WERI-Rb-1 (cell line): ENCODE measurements around the gene ATRN.
A peak's percentile ranks its signal among the peaks of the same experiment; 100 is the strongest.

Experiments
- DNase-seq: peaks from one replicate; pipeline ENCODE4 v3.0.0-alpha.2; 2020
- H3K27ac ChIP-seq: fragments of 250-450 bp; sonication (Bioruptor Pico); 2 replicates; pipeline ENCODE4 v1.5.1; 2020; ENCODE audit warnings: mild to moderate bottlenecking, moderate library complexity
- H3K27me3 ChIP-seq: fragments of 250-450 bp; sonication (Bioruptor Pico); 2 replicates; pipeline ENCODE4 v1.5.1; 2021; ENCODE audit warnings: mild to moderate bottlenecking, low read depth, moderate library complexity; ENCODE audit not compliant: insufficient read depth, severe bottlenecking
- H3K36me3 ChIP-seq: fragments of 250-450 bp; sonication (Bioruptor Pico); 2 replicates; pipeline ENCODE4 v1.5.1; 2020; ENCODE audit warnings: mild to moderate bottlenecking, moderate library complexity
- H3K4me3 ChIP-seq: 2 replicates; pipeline ENCODE4 v1.5.1; 2011; ENCODE audit warnings: low read depth, mild to moderate bottlenecking, control low read depth, low read length
- H3K9me3 ChIP-seq: fragments of 250-450 bp; sonication (Bioruptor Pico); 2 replicates; pipeline ENCODE4 v1.5.1; 2021; ENCODE audit warnings: mild to moderate bottlenecking, moderate library complexity; ENCODE audit not compliant: severe bottlenecking
- TF ChIP-seq, protein P1 (sequence below): IDR thresholded peaks from 2 replicates; pipeline ENCODE4 v1.5.1; 2011; ENCODE audit warnings: low read depth, mild to moderate bottlenecking, control low read depth, inconsistent platforms, low read length

The ATRN gene

GRCh38 chr20:3669710-3670367 is 199.0 kb downstream of the ATRN start:
- DNase-seq = no peak
- Histone ChIP-seq H3K4me3 (no peak overlapping the region), H3K36me3 (no peaks in the 10 kb centered on the region), H3K27me3 (peaks cover 26% of the 10 kb centered on the region), H3K9me3 (no peaks in the 10 kb centered on the region), H3K27ac (no peak overlapping the region)
- TF ChIP-seq, protein P1, sequence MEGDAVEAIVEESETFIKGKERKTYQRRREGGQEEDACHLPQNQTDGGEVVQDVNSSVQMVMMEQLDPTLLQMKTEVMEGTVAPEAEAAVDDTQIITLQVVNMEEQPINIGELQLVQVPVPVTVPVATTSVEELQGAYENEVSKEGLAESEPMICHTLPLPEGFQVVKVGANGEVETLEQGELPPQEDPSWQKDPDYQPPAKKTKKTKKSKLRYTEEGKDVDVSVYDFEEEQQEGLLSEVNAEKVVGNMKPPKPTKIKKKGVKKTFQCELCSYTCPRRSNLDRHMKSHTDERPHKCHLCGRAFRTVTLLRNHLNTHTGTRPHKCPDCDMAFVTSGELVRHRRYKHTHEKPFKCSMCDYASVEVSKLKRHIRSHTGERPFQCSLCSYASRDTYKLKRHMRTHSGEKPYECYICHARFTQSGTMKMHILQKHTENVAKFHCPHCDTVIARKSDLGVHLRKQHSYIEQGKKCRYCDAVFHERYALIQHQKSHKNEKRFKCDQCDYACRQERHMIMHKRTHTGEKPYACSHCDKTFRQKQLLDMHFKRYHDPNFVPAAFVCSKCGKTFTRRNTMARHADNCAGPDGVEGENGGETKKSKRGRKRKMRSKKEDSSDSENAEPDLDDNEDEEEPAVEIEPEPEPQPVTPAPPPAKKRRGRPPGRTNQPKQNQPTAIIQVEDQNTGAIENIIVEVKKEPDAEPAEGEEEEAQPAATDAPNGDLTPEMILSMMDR = no peak

DNA sequence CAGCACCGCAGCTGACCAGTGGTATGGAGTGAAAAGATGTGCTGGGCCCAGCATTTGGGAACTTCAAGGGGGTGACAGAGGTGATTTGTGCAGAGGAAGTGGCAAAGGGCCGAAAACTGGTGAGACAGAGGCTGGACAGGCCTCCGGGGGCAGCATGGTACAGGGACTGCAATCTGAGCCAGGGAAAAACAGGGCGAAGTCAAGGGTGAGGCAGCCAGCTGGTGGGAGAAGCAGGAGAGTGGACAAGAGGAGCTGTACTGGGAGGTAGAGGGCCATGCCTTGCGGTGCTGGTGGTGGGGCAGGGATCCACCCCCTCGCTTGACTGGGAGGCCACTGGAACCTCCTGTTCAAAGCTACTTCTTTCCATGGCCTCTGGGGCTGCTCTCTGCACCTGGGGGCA is 199.7 kb downstream of the ATRN start:
- DNase-seq = peak; percentile 44
- Histone ChIP-seq H3K27me3 (peaks cover 32% of the 10 kb centered on the region), H3K27ac (no peak overlapping the region), H3K9me3 (no peaks in the 10 kb centered on the region), H3K36me3 (no peaks in the 10 kb centered on the region), H3K4me3 (no peak overlapping the region)
- TF ChIP-seq, protein P1 = peak; percentile 58

DNA sequence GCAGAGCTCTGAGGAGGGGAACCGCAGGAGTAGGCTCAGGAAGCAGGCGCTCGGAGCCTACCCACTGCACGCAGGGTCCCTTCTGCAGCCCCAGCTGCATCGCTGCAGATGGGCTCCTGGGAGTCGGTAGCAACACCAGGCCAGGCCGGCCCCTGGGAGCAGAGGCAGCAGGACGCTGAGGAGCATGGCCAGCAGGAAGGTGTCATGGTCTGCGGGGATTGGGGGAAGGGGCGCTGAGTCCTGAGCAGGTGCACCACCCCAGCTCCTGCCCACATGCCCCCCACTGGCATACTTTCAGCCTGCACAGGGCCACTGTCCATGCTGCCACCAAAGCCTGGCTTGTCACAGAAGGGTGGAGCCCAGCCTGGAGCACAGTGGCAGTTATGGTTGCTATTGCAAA is 200.1 kb downstream of the ATRN start:
- Histone ChIP-seq H3K36me3 (no peaks in the 10 kb centered on the region), H3K9me3 (no peaks in the 10 kb centered on the region), H3K27me3 (peaks cover 37% of the 10 kb centered on the region), H3K4me3 (no peak overlapping the region), H3K27ac (no peak overlapping the region)
- TF ChIP-seq, protein P1 = no peak
- no peak for DNase-seq

- no peak for DNase-seq
- Histone ChIP-seq H3K27ac (no peak overlapping the region), H3K27me3 (peaks cover 45% of the 10 kb centered on the region), H3K36me3 (no peaks in the 10 kb centered on the region), H3K9me3 (no peaks in the 10 kb centered on the region), H3K4me3 (no peak overlapping the region)
- TF ChIP-seq, protein P1 = no peak
These were observed 201.2 kb downstream of the ATRN start for GRCh38 chr20:3671986-3672546.

DNA sequence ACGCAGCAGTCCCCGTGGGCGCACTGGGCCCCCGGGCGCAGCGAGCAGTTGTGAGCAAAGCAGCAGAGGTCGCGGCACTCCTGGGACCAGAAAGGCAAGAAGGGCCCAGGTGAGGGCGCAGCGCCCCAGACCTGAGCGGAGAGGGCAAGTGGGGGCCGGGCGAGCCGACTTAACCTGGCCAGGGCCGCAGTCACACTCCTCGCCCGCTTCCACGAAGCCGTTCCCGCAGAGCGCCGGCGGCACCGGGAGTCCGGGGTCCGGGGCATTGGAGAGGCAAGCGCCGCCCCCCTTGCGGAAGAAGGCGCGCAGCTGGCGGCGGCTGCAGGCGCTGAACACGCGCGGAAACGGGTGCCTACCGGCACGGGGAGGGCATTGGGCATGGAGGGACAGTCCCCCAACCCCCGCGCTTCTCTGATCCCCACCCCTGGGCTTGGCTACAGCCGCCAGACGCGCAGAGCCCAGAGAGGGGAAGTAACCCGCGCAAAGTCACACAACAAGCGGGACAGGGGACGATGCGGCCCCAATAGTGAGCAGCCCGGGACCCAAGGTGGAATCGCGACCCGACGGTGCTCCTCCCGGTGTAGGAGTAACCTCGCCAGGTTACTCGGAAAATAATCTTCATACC is 201.8 kb downstream of the ATRN start:
- Histone ChIP-seq H3K27ac (no peak overlapping the region), H3K9me3 (no peaks in the 10 kb centered on the region), H3K36me3 (no peaks in the 10 kb centered on the region), H3K27me3 (peaks cover 45% of the 10 kb centered on the region), H3K4me3 (peak overlapping the region; percentile 23)
- TF ChIP-seq, protein P1 = peak; percentile 18; the same call in 1 of the 2 replicates
- DNase-seq = no peak
